ENCODE results near the gene GSX2. TPM values are rescaled to one million over a fixed set of nuclear protein-coding genes. Genes with fewer than 3 reads are reported as not detected.

GSX2 gene
- total and polyA plus RNA-seq, 10 of the 15 experiments (the other 5 are each of a cell fraction or from before 2014, with no cell fraction given) = 0.04 to 0.58 (median 0.50) TPM; not detected in 5

GRCh38 chr4:54073271-54073880 is 26.6 kb upstream of the GSX2 start:
- H2AFZ ChIP-seq (ENCODE audit: control insufficient read depth, low read depth, low read length) = no peak overlapping the region
- no peak overlapping the region for H3K9ac ChIP-seq (ENCODE audit: control insufficient read depth, insufficient read depth, low read length)
- H3K4me2 ChIP-seq (ENCODE audit: control insufficient read depth, insufficient read depth) = no peak overlapping the region
- no peak for TF ChIP-seq FOXK2 (IDR thresholded peaks at IDR 0.05)
- TF ChIP-seq STAT3 (IDR thresholded peaks at IDR 0.05; ENCODE audit: low read depth, low read length) = no peak
- TF ChIP-seq NR2C2 (IDR thresholded peaks at IDR 0.05; ENCODE audit: borderline replicate concordance, control insufficient read depth, insufficient read length, low read depth) = no peak
- TF ChIP-seq ATF2 (IDR thresholded peaks at IDR 0.05; ENCODE audit: low read length) = no peak
- TF ChIP-seq PML (IDR thresholded peaks at IDR 0.05; ENCODE audit: low read length) = no peak
- TF ChIP-seq WRNIP1 (IDR thresholded peaks at IDR 0.05; ENCODE audit: borderline replicate concordance, low read depth, low read length) = no peak
- no peak for TF ChIP-seq MLLT1 (IDR thresholded peaks at IDR 0.05)
- TF ChIP-seq ZNF207 (IDR thresholded peaks at IDR 0.05; ENCODE audit: borderline replicate concordance) = no peak
- no peak for TF ChIP-seq NR2C1 (IDR thresholded peaks at IDR 0.05)
- no peak for TF ChIP-seq RAD21 (IDR thresholded peaks at IDR 0.05; ENCODE audit: insufficient read depth, low read depth, low read length)
- no peak for TF ChIP-seq HDGF (IDR thresholded peaks at IDR 0.05)
- no peak for TF ChIP-seq ZNF622 (IDR thresholded peaks at IDR 0.05)
- no peak for TF ChIP-seq FOXM1 (IDR thresholded peaks at IDR 0.05; ENCODE audit: low read depth, low read length)
- TF ChIP-seq ZNF24 (IDR thresholded peaks at IDR 0.05) = no peak
- no peak for TF ChIP-seq EGR1 (IDR thresholded peaks at IDR 0.05; ENCODE audit: borderline replicate concordance in 1 of 2, low read depth in 2 of 2, low read length in 2 of 2)
- TF ChIP-seq HDAC2 (IDR thresholded peaks at IDR 0.05) = no peak
- TF ChIP-seq TAF1 (IDR thresholded peaks at IDR 0.05; ENCODE audit: borderline replicate concordance, low read depth, low read length) = no peak
- TF ChIP-seq SUZ12 (IDR thresholded peaks at IDR 0.05; ENCODE audit: unreplicated experiment) = no peak
- H3K27me3 ChIP-seq (replicated peaks in 1 of 2; ENCODE audit: control insufficient read depth in 2 of 2, insufficient read depth in 2 of 2, low read length in 1 of 2) = no peaks in the 10 kb centered on the region
- in situ Hi-C loops (cut with MboI) = no loop called here
- no peaks in the 10 kb centered on the region for H3K9me3 ChIP-seq (replicated peaks; ENCODE audit: control insufficient read depth, insufficient read depth, low read length)
- H3K36me3 ChIP-seq (ENCODE audit: control insufficient read depth in 2 of 2, insufficient read depth in 2 of 2, low read length in 1 of 2) = no peaks in the 10 kb centered on the region
- SMC1A ChIA-PET (ENCODE audit: uncharacterized antibody, unreplicated experiment) = interaction anchor here (0.7 kb wide), 1 partner anchor 60 kb away, joined by 3 read pairs; no protein-coding TSS in a partner anchor
- intact Hi-C loops (cut with micrococcal nuclease; ENCODE audit: unreplicated experiment) = no loop called here
- BruUV-seq (replicated peaks) = no TSS peak
- no peaks in the 10 kb centered on the region for H3K79me2 ChIP-seq (ENCODE audit: control insufficient read depth, insufficient read depth, low read length)
- POLR2A ChIA-PET = no interaction called here
- no peak for ATAC-seq
- WGBS (ENCODE audit: insufficient coverage, insufficient replicate concordance, low lambda C conversion rate, missing lambda C conversion rate) = 94% methylated on average over 2 of the region's 2 CpGs
- no peak overlapping the region for H3K4me3 ChIP-seq
- no peaks in the 10 kb centered on the region for H3K4me1 ChIP-seq (ENCODE audit: control insufficient read depth, insufficient read depth, low read length)
- H3K27ac ChIP-seq (ENCODE audit: control insufficient read depth, insufficient read depth) = no peak overlapping the region
- RAD21 ChIA-PET (ENCODE audit: unreplicated experiment) = no interaction called here
- FAIRE-seq = no peak
- CTCF ChIA-PET = no interaction called here
- no peaks in the 10 kb centered on the region for H4K20me1 ChIP-seq (ENCODE audit: control insufficient read depth, insufficient read depth)
- DNase-seq (ENCODE audit: low read depth, low spot score) = no peak
